ENCODE data around the gene LRMDA. TPM values are rescaled to one million over a fixed set of nuclear protein-coding genes. Genes with fewer than 3 reads are reported as not detected.

The LRMDA gene
- total and polyA plus RNA-seq, 2 of the 4 experiments (the other 2 are of a cell fraction): 0.07 TPM; not detected in 1

GRCh38 chr10:75513292-75513885, 82.0 kb downstream of the LRMDA start:
- DNase-seq: no peak
- H4K8ac ChIP-seq (ENCODE audit: low read depth in 2 of 2, low read length in 2 of 2): no peak overlapping the region
- H2BK120ac ChIP-seq (ENCODE audit: low read depth, low read length): no peak overlapping the region
- no peaks in the 10 kb centered on the region for H3K79me1 ChIP-seq (ENCODE audit: low read depth in 1 of 2, low read length in 2 of 2)
- no peak overlapping the region for H3K23ac ChIP-seq (ENCODE audit: low read depth, low read length)
- H2BK20ac ChIP-seq (ENCODE audit: low read depth, low read length): no peak overlapping the region
- ATAC-seq (ENCODE audit: low read depth): no peak
- H2AK9ac ChIP-seq (replicated peaks; ENCODE audit: low read depth, low read length, poor library complexity): no peak overlapping the region
- no peak overlapping the region for H2BK15ac ChIP-seq (ENCODE audit: low read depth, low read length)
- WGBS, 2 experiments (ENCODE audit: extremely low coverage in 2 of 2, insufficient read length in 1 of 2): 80% methylated on average over 1 of the region's 8 CpGs; no CpG with 5 or more reads in 1 of the 2 experiments
- no peak overlapping the region for H2AFZ ChIP-seq (replicated peaks; ENCODE audit: low read length, poor library complexity)
- no peak overlapping the region for H2BK5ac ChIP-seq (ENCODE audit: low read depth, low read length, poor library complexity, severe bottlenecking)
- H3K27ac ChIP-seq (ENCODE audit: insufficient read depth, low read length): no peak overlapping the region
- in situ Hi-C loops (cut with MboI; ENCODE audit: low sequenced_read_pairs): no loop called here
- H4K20me1 ChIP-seq (ENCODE audit: insufficient read depth, low read length): no peaks in the 10 kb centered on the region
- no peak overlapping the region for H4K5ac ChIP-seq (ENCODE audit: low read depth, low read length)
- no peak overlapping the region for H3K56ac ChIP-seq (ENCODE audit: extremely low read depth, insufficient read depth, low read length)
- no peak for TF ChIP-seq CEBPB (IDR thresholded peaks at IDR 0.05; ENCODE audit: low read depth, low read length)
- TF ChIP-seq BHLHE40 (IDR thresholded peaks at IDR 0.05; ENCODE audit: low read depth, low read length): no peak
- TF ChIP-seq NFE2L2 (IDR thresholded peaks at IDR 0.05; ENCODE audit: low read depth, low read length): no peak
- TF ChIP-seq RAD21 (IDR thresholded peaks at IDR 0.05; ENCODE audit: low read length): no peak
- TF ChIP-seq, protein P1, sequence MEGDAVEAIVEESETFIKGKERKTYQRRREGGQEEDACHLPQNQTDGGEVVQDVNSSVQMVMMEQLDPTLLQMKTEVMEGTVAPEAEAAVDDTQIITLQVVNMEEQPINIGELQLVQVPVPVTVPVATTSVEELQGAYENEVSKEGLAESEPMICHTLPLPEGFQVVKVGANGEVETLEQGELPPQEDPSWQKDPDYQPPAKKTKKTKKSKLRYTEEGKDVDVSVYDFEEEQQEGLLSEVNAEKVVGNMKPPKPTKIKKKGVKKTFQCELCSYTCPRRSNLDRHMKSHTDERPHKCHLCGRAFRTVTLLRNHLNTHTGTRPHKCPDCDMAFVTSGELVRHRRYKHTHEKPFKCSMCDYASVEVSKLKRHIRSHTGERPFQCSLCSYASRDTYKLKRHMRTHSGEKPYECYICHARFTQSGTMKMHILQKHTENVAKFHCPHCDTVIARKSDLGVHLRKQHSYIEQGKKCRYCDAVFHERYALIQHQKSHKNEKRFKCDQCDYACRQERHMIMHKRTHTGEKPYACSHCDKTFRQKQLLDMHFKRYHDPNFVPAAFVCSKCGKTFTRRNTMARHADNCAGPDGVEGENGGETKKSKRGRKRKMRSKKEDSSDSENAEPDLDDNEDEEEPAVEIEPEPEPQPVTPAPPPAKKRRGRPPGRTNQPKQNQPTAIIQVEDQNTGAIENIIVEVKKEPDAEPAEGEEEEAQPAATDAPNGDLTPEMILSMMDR (conservative IDR thresholded peaks at IDR 0.05; ENCODE audit: low read depth, low read length): no peak
- no peak for TF ChIP-seq CHD1 (IDR thresholded peaks at IDR 0.05; ENCODE audit: low read depth, low read length)
- TF ChIP-seq POLR2A (IDR thresholded peaks at IDR 0.05; ENCODE audit: low read depth, low read length): no peak
- no peak for TF ChIP-seq RFX5 (IDR thresholded peaks at IDR 0.05; ENCODE audit: low read depth, low read length)
- no peak for TF ChIP-seq MXI1 (IDR thresholded peaks at IDR 0.05; ENCODE audit: borderline replicate concordance, low read depth, low read length)
- TF ChIP-seq RCOR1 (IDR thresholded peaks at IDR 0.05; ENCODE audit: insufficient replicate concordance, low read length): no peak
- no peak for TF ChIP-seq MAFK (IDR thresholded peaks at IDR 0.05; ENCODE audit: low read depth, low read length)
- no peak for TF ChIP-seq MAZ (IDR thresholded peaks at IDR 0.05; ENCODE audit: borderline replicate concordance, low read depth, low read length)
- TF ChIP-seq FOS (IDR thresholded peaks at IDR 0.05; ENCODE audit: low read depth, low read length): no peak
- BruUV-seq (replicated peaks): no TSS peak
- no peak overlapping the region for H2AK5ac ChIP-seq (ENCODE audit: low read depth, low read length)
- H3K9me1 ChIP-seq (ENCODE audit: insufficient read depth, low read length): no peaks in the 10 kb centered on the region
- H3K4me1 ChIP-seq (ENCODE audit: control insufficient read depth, insufficient read depth, low read length): no peaks in the 10 kb centered on the region
- no peaks in the 10 kb centered on the region for H3K36me3 ChIP-seq (ENCODE audit: control insufficient read depth, insufficient read depth, low read length)
- H3K9me3 ChIP-seq (ENCODE audit: control insufficient read depth, insufficient read depth, low read length): no peaks in the 10 kb centered on the region
- dilution Hi-C loops (cut with HindIII; ENCODE audit: low sequenced_read_pairs, unreplicated experiment): no loop called here
- no peak overlapping the region for H3K18ac ChIP-seq (ENCODE audit: low read depth, low read length)
- POLR2A ChIA-PET (ENCODE audit: unreplicated experiment): no interaction called here
- no peak overlapping the region for H3K4ac ChIP-seq (ENCODE audit: low read depth, low read length)
- H3K27me3 ChIP-seq (ENCODE audit: control insufficient read depth, insufficient read depth, low read length): peaks cover 19% of the 10 kb centered on the region
- H3K4me3 ChIP-seq (ENCODE audit: insufficient read depth, low read depth, low read length): no peak overlapping the region
- H3K9ac ChIP-seq (ENCODE audit: low read depth, low read length): no peak overlapping the region
- H4K91ac ChIP-seq (ENCODE audit: insufficient read depth, low read depth, low read length): no peak overlapping the region
- intact Hi-C loops (cut with micrococcal nuclease): no loop called here
- no peak overlapping the region for H3K4me2 ChIP-seq (ENCODE audit: low read depth, low read length)
- no peak overlapping the region for H3K14ac ChIP-seq (replicated peaks; ENCODE audit: low read depth, low read length)
- CTCF ChIA-PET: no interaction called here

Data from IMR-90 (cell line).